Stimulated activated CD8-positive, alpha-beta memory T cell treated with anti-CD3 and anti-CD28 coated beads, Interleukin-4, amount 100 ng/mL, for 4 hours (primary cell): ENCODE results near the gene SPSB1.

Experiments
- DNase-seq, 2 donors: peaks; one replicate each; pipeline ENCODE4 v3.0.0-alpha.2; 2020; ENCODE audit warnings: low read depth in 2 of 2, low spot score in 1 of 2

Gene SPSB1

GRCh38 chr1:9361630-9362260 is 69.1 kb downstream of the SPSB1 start:
- DNase-seq: no peak

- no peak for DNase-seq
These were observed 69.8 kb downstream of the SPSB1 start for GRCh38 chr1:9362488-9362887.

GRCh38 chr1:9363061-9363471 is 70.4 kb downstream of the SPSB1 start:
- no peak for DNase-seq

GRCh38 chr1:9366298-9366697 is 73.6 kb downstream of the SPSB1 start:
- no peak for DNase-seq

GRCh38 chr1:9366943-9367780 is 74.5 kb downstream of the SPSB1 start:
- DNase-seq: no peak

- no peak for DNase-seq
These were observed 75.1 kb downstream of the SPSB1 start for GRCh38 chr1:9367806-9368205.

GRCh38 chr1:9368356-9368755 is 75.7 kb downstream of the SPSB1 start:
- DNase-seq: no peak

- no peak for DNase-seq
These were observed 77.5 kb downstream of the SPSB1 start for GRCh38 chr1:9369964-9370788.

- no peak for DNase-seq
These were observed 78.8 kb downstream of the SPSB1 start for GRCh38 chr1:9371391-9371935.

GRCh38 chr1:9371951-9372350 is 79.3 kb downstream of the SPSB1 start:
- DNase-seq: no peak

- no peak for DNase-seq
These were observed 80.9 kb downstream of the SPSB1 start for GRCh38 chr1:9373619-9374018.

- no peak for DNase-seq
These were observed 82.2 kb downstream of the SPSB1 start for GRCh38 chr1:9374748-9375341.

- no peak for DNase-seq
These were observed 83.2 kb downstream of the SPSB1 start for GRCh38 chr1:9375912-9376311.

- no peak for DNase-seq
These were observed 83.7 kb downstream of the SPSB1 start for GRCh38 chr1:9376430-9376829.

- no peak for DNase-seq
These were observed 84.2 kb downstream of the SPSB1 start for GRCh38 chr1:9376886-9377333.

GRCh38 chr1:9378801-9379200 is 86.1 kb downstream of the SPSB1 start:
- no peak for DNase-seq

GRCh38 chr1:9380711-9381110 is 88.0 kb downstream of the SPSB1 start:
- no peak for DNase-seq

- DNase-seq: no peak
These were observed 90.2 kb downstream of the SPSB1 start for GRCh38 chr1:9382643-9383491.

- DNase-seq: no peak
These were observed 91.4 kb downstream of the SPSB1 start for GRCh38 chr1:9384128-9384527.

GRCh38 chr1:9384751-9385245 is 92.1 kb downstream of the SPSB1 start:
- no peak for DNase-seq
